ENCODE data around the gene C4A. TPM values are rescaled to one million over a fixed set of nuclear protein-coding genes. Genes with fewer than 3 reads are reported as not detected.
A peak's percentile ranks its signal among the peaks of the same experiment; 100 is the strongest.

C4A gene
- total RNA-seq, 2 experiments from 2014 or later = 2.8 to 3.2 TPM

- DNase-seq = no peak
- Mint-ChIP-seq H3K9me3 (no peaks in the 10 kb centered on the region), H3K36me3 (ENCODE audit: low read depth) (peaks cover 41% of the 10 kb centered on the region), H3K27ac (no peak overlapping the region), H3K4me3 (no peak overlapping the region), H3K27me3 (no peaks in the 10 kb centered on the region), H3K4me1 (ENCODE audit: low read depth) (peaks cover 23% of the 10 kb centered on the region)
- ChIA-PET CTCF (interaction anchor here (2.6 kb wide), 1 partner anchor 12 kb away, joined by 7 read pairs; no protein-coding TSS in a partner anchor), POLR2A (interaction anchor here (2.0 kb wide), 1 partner anchor 11 kb away, joined by 5 read pairs; no protein-coding TSS in a partner anchor)
- intact Hi-C loops (cut with micrococcal nuclease) = no loop called here
- no peak for ATAC-seq
- no peak for TF ChIP-seq CTCF (IDR thresholded peaks at IDR 0.05)
Measured at GRCh38 chr6:31963921-31964320, 17.9 kb upstream of the C4A start.

- no peaks in the 10 kb centered on the region for H3K27me3 Mint-ChIP-seq
- ChIA-PET POLR2A (interaction anchor here (2.0 kb wide), 1 partner anchor 9 kb away, joined by 5 read pairs; no protein-coding TSS in a partner anchor), CTCF (interaction anchor here (0.7 to 4.2 kb wide), 2 partner anchors 14 to 196 kb away, joined by 3 to 16 read pairs; no protein-coding TSS in a partner anchor)
- H3K36me3 Mint-ChIP-seq (ENCODE audit: low read depth) = peaks cover 45% of the 10 kb centered on the region
- H3K9me3 Mint-ChIP-seq = no peaks in the 10 kb centered on the region
- no peak for ATAC-seq
- no peak for DNase-seq
- intact Hi-C loops (cut with micrococcal nuclease) = no loop called here
- peaks cover 24% of the 10 kb centered on the region for H3K4me1 Mint-ChIP-seq (ENCODE audit: low read depth)
- no peak for TF ChIP-seq CTCF (IDR thresholded peaks at IDR 0.05)
- no peak overlapping the region for H3K4me3 Mint-ChIP-seq
- no peak overlapping the region for H3K27ac Mint-ChIP-seq
Measured at GRCh38 chr6:31965700-31966099, 16.2 kb upstream of the C4A start.

- H3K27ac Mint-ChIP-seq = no peak overlapping the region
- no peak for DNase-seq
- H3K4me1 Mint-ChIP-seq (ENCODE audit: low read depth) = peaks cover 17% of the 10 kb centered on the region
- CTCF ChIA-PET = interaction anchor here (4.2 kb wide), 1 partner anchor 15 kb away, joined by 16 read pairs; no protein-coding TSS in a partner anchor
- TF ChIP-seq CTCF (IDR thresholded peaks at IDR 0.05) = no peak
- peaks cover 39% of the 10 kb centered on the region for H3K36me3 Mint-ChIP-seq (ENCODE audit: low read depth)
- H3K4me3 Mint-ChIP-seq = no peak overlapping the region
- no peaks in the 10 kb centered on the region for H3K9me3 Mint-ChIP-seq
- POLR2A ChIA-PET = no interaction called here
- ATAC-seq = no peak
- intact Hi-C loops (cut with micrococcal nuclease) = no loop called here
- H3K27me3 Mint-ChIP-seq = no peaks in the 10 kb centered on the region
Measured at GRCh38 chr6:31966506-31966905, 15.4 kb upstream of the C4A start.

GRCh38 chr6:31966997-31967925 is 14.6 kb upstream of the C4A start:
- intact Hi-C loops (cut with micrococcal nuclease) = no loop called here
- Mint-ChIP-seq H3K9me3 (no peaks in the 10 kb centered on the region), H3K27me3 (peaks cover 2% of the 10 kb centered on the region)

More at GRCh38 chr6:31966997-31967925, 14.6 kb upstream of the C4A start:
- Mint-ChIP-seq H3K27ac (peak overlapping the region; percentile 32), H3K4me1 (ENCODE audit: low read depth) (peaks cover 12% of the 10 kb centered on the region), H3K4me3 (no peak overlapping the region), H3K36me3 (ENCODE audit: low read depth) (peaks cover 35% of the 10 kb centered on the region)
- DNase-seq (no peak), ATAC-seq (no peak)
- TF ChIP-seq CTCF (IDR thresholded peaks at IDR 0.05) = no peak
- ChIA-PET CTCF (interaction anchor here (4.2 kb wide), 1 partner anchor 15 kb away, joined by 16 read pairs; no protein-coding TSS in a partner anchor), POLR2A (interaction anchor here (9.3 kb wide), 1 partner anchor 9 kb away, joined by 85 read pairs; the partner anchor contains the start of genes NELFE and SKIC2)
